ENCODE data around the gene ZNF467.

GRCh38 chr7:149801816-149802215, 28.4 kb upstream of the ZNF467 start:
- no peak for TF ChIP-seq CTCF (IDR thresholded peaks at IDR 0.05; ENCODE audit: low read length)
- no peak for TF ChIP-seq EZH2 (optimal IDR thresholded peaks at IDR 0.05; ENCODE audit: low read depth, low read length)
- TF ChIP-seq EZH2phosphoT487 (IDR thresholded peaks at IDR 0.05; ENCODE audit: low read length), result no peak
